ENCODE results near the gene TFF3.

DNA sequence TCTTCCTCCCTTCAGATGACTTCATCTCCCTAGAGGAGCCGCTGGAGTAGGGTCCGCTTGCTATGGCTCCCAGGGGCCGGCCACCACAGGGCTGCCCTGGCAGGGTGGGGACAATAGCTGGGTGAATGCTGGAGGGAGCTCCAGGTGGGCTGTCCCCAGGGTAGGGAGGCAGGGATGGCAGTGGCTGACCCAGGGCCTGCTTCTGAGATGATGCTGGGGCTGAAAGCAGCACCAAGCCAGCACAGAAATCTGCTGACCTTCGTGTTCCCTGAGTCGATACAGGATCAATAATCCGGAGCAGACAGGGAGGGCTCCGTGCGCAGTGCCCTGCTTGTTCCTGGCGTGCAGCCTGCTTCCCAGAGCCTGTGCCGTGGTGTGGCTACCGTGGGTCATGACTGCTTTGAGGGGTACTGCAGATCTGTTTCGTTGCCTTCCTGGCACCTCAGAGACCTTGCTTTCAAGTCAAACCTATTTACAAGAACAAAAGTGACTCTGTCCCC is 34.0 kb downstream of the TFF3 start:
- TF ChIP-seq POLR2A (IDR thresholded peaks at IDR 0.05) = no peak
- TF ChIP-seq, protein P1, sequence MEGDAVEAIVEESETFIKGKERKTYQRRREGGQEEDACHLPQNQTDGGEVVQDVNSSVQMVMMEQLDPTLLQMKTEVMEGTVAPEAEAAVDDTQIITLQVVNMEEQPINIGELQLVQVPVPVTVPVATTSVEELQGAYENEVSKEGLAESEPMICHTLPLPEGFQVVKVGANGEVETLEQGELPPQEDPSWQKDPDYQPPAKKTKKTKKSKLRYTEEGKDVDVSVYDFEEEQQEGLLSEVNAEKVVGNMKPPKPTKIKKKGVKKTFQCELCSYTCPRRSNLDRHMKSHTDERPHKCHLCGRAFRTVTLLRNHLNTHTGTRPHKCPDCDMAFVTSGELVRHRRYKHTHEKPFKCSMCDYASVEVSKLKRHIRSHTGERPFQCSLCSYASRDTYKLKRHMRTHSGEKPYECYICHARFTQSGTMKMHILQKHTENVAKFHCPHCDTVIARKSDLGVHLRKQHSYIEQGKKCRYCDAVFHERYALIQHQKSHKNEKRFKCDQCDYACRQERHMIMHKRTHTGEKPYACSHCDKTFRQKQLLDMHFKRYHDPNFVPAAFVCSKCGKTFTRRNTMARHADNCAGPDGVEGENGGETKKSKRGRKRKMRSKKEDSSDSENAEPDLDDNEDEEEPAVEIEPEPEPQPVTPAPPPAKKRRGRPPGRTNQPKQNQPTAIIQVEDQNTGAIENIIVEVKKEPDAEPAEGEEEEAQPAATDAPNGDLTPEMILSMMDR (IDR thresholded peaks at IDR 0.05) = no peak

Measured in Peyer's patch (tissue), 4 donors.